MM.1S (cell line): Measurements from ENCODE around the gene ENOX1.
"Not testable (repeated sequence)": the region's sequence is repeated elsewhere in the genome, so short reads cannot be mapped to it uniquely, and the experiment has no call there.

Experiments
- DNase-seq: peaks from one replicate; pipeline ENCODE4 v3.0.0-alpha.2; 2015
- H2AFZ ChIP-seq: fragments of 300-600 bp; sonication (generic); 2 replicates; pipeline ENCODE4 v1.6.0; 2016; ENCODE audit warnings: antibody characterized with exemption, low read length
- H3F3A ChIP-seq: fragments of 300-600 bp; sonication (generic); 2 replicates; pipeline ENCODE4 v1.6.1; 2016; ENCODE audit warnings: mild to moderate bottlenecking, antibody characterized with exemption, low read length, moderate library complexity, mixed read lengths; ENCODE audit not compliant: insufficient read depth
- H3K27ac ChIP-seq: fragments of 300-600 bp; sonication (generic); 2 replicates; pipeline ENCODE4 v1.5.1; 2016; ENCODE audit warnings: mild to moderate bottlenecking, low read length
- H3K27me3 ChIP-seq: fragments of 300-600 bp; sonication (generic); replicated peaks from 2 replicates; pipeline ENCODE4 v1.6.0; 2016; ENCODE audit warnings: low read length; ENCODE audit not compliant: insufficient read depth
- H3K36me3 ChIP-seq: fragments of 300-600 bp; sonication (generic); replicated peaks from 2 replicates; pipeline ENCODE4 v1.6.1; 2016; ENCODE audit warnings: mild to moderate bottlenecking, low read length, mixed read lengths; ENCODE audit not compliant: insufficient read depth
- H3K4me1 ChIP-seq: fragments of 300-600 bp; sonication (generic); 2 replicates; pipeline ENCODE4 v1.6.1; 2016; ENCODE audit warnings: low read length, mixed read lengths
- H3K4me2 ChIP-seq: fragments of 300-600 bp; sonication (generic); 2 replicates; pipeline ENCODE4 v1.6.0; 2016; ENCODE audit warnings: low read depth, low read length
- H3K4me3 ChIP-seq: fragments of 300-600 bp; sonication (generic); 2 replicates; pipeline ENCODE4 v1.5.1; 2016; ENCODE audit warnings: low read length, mixed read lengths
- H3K79me2 ChIP-seq: fragments of 300-600 bp; sonication (generic); 2 replicates; pipeline ENCODE4 v1.6.1; 2016; ENCODE audit warnings: mixed run types, low read length, mixed read lengths
- H3K9ac ChIP-seq: fragments of 300-600 bp; sonication (generic); 2 replicates; pipeline ENCODE4 v1.6.1; 2016; ENCODE audit warnings: low read length, mixed read lengths
- H3K9me2 ChIP-seq: fragments of 300-600 bp; sonication (generic); replicated peaks from 2 replicates; pipeline ENCODE4 v1.6.1; 2016; ENCODE audit warnings: mild to moderate bottlenecking, low read length, mixed read lengths; ENCODE audit not compliant: insufficient read depth
- H3K9me3 ChIP-seq: fragments of 300-600 bp; sonication (generic); replicated peaks from 2 replicates; pipeline ENCODE4 v1.6.1; 2016; ENCODE audit warnings: mild to moderate bottlenecking, low read length, mixed read lengths; ENCODE audit not compliant: insufficient read depth
- H4K20me1 ChIP-seq: fragments of 300-600 bp; sonication (generic); 2 replicates; pipeline ENCODE4 v1.6.1; 2016; ENCODE audit warnings: mild to moderate bottlenecking, low read length, moderate library complexity, mixed read lengths; ENCODE audit not compliant: insufficient read depth
- EZH2 ChIP-seq: fragments of 300-600 bp; sonication (generic); optimal IDR thresholded peaks from 2 replicates; pipeline ENCODE3; 2017; ENCODE audit warnings: low read depth, mild to moderate bottlenecking, antibody characterized with exemption, low read length, mixed read lengths
- EZH2phosphoT487 ChIP-seq: fragments of 300-600 bp; sonication (generic); IDR thresholded peaks from 2 replicates; pipeline ENCODE4 v1.6.1; 2018; ENCODE audit warnings: antibody characterized with exemption, low read length
- TF ChIP-seq, protein P1 (sequence below): fragments of 300-600 bp; sonication (generic); IDR thresholded peaks from 2 replicates; pipeline ENCODE4 v1.5.1; 2016; ENCODE audit warnings: antibody characterized with exemption, low read length, mixed read lengths

ENOX1 gene

DNA sequence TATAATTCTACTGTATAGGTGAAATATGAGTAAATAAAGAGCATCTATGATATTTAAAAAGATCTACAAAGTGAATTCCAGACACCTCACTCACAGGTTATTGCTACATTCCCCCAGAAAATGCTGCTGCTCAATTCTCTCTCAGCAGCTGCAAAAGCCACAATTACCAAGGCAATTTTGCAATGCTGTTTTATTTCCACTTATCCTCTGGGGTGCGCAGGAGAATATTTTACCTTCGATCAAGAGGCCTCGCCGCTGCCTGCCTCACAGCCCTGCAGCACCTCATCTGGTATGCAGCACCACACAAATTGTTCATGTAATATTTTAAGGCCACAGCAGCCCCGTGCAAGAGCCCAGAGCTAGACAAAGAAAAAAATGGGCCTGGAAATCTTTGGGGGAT is 430.2 kb downstream of the ENOX1 start:
- no peak overlapping the region for H3K4me2 ChIP-seq
- no peaks in the 10 kb centered on the region for H3K27me3 ChIP-seq
- H3K9me3 ChIP-seq: no peaks in the 10 kb centered on the region
- no peaks in the 10 kb centered on the region for H4K20me1 ChIP-seq
- H3K36me3 ChIP-seq: no peaks in the 10 kb centered on the region
- peaks cover 10% of the 10 kb centered on the region for H3K4me1 ChIP-seq
- H3K27ac ChIP-seq: no peak overlapping the region
- H2AFZ ChIP-seq: no peak overlapping the region
- no peak for TF ChIP-seq EZH2phosphoT487
- TF ChIP-seq EZH2: no peak
- TF ChIP-seq, protein P1, sequence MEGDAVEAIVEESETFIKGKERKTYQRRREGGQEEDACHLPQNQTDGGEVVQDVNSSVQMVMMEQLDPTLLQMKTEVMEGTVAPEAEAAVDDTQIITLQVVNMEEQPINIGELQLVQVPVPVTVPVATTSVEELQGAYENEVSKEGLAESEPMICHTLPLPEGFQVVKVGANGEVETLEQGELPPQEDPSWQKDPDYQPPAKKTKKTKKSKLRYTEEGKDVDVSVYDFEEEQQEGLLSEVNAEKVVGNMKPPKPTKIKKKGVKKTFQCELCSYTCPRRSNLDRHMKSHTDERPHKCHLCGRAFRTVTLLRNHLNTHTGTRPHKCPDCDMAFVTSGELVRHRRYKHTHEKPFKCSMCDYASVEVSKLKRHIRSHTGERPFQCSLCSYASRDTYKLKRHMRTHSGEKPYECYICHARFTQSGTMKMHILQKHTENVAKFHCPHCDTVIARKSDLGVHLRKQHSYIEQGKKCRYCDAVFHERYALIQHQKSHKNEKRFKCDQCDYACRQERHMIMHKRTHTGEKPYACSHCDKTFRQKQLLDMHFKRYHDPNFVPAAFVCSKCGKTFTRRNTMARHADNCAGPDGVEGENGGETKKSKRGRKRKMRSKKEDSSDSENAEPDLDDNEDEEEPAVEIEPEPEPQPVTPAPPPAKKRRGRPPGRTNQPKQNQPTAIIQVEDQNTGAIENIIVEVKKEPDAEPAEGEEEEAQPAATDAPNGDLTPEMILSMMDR: no peak
- DNase-seq: no peak
- H3F3A ChIP-seq: no peaks in the 10 kb centered on the region
- H3K9ac ChIP-seq: no peak overlapping the region
- no peaks in the 10 kb centered on the region for H3K9me2 ChIP-seq
- H3K79me2 ChIP-seq: no peaks in the 10 kb centered on the region
- H3K4me3 ChIP-seq: no peak overlapping the region

DNA sequence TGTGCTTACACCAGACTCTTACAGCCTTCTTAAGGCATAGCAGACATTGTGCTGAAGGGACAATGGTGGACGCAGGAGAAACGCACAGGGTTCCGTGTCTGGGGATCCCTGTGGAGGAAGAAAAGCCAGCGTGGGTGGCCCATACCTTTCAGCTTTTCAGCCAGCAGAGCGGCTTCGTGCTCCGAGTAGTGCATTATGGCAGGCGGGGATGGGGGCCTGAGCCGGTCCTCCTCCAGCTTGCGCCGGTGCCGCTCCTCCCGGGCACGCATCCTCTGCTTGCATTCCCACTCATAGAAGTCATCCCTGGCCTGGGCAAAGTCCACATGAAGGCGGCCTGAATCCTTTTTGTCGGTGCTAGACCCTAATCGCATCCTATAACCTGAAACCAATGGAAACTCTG is 431.0 kb downstream of the ENOX1 start:
- H3F3A ChIP-seq: no peaks in the 10 kb centered on the region
- peaks cover 10% of the 10 kb centered on the region for H3K4me1 ChIP-seq
- no peak overlapping the region for H3K27ac ChIP-seq
- no peaks in the 10 kb centered on the region for H3K9me3 ChIP-seq
- no peaks in the 10 kb centered on the region for H3K36me3 ChIP-seq
- H3K4me2 ChIP-seq: no peak overlapping the region
- TF ChIP-seq EZH2 (no peak), EZH2phosphoT487 (no peak)
- TF ChIP-seq, protein P1: no peak
- no peaks in the 10 kb centered on the region for H3K9me2 ChIP-seq
- no peak for DNase-seq
- H3K9ac ChIP-seq: no peak overlapping the region
- no peak overlapping the region for H3K4me3 ChIP-seq
- no peak overlapping the region for H2AFZ ChIP-seq
- no peaks in the 10 kb centered on the region for H3K79me2 ChIP-seq
- no peaks in the 10 kb centered on the region for H4K20me1 ChIP-seq
- H3K27me3 ChIP-seq: no peaks in the 10 kb centered on the region

DNA sequence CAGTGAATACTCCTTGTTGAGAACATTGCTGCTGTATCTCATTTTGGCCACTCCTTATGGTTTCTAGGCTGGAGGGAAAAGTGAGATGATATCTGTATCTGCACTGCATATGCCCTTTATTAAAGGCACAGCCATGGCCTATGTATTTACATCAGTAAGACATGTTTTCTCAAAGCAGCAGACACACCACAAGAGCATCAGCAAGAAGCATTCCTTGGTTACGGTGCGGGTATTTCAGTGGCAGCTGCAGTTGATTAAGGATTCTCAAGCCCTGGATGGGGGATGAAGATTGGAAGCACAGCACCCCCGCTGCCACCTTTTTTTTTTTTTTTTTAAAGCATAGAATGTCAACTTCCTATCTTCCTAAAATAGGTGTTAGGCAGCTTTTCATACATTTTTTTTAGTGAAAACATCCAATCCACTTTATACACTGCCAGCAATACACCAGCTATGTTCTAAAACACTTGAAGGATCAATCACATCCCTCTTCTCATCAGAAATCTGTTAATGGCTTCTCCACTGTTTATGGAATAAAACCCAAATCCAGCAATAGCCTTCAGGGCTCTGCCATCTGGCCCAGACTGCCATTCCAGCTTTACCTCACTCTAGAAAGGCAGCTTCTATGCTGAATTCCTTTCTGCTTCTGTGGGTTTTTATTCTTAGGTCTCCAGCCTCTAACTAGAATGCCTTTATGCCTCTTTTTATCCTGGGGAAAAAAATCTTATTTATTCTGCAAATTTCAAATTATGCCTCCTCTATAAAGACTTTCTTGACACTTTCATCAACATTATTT is 432.4 kb downstream of the ENOX1 start:
- TF ChIP-seq EZH2phosphoT487: no peak
- no peak for TF ChIP-seq EZH2
- Histone ChIP-seq H3K4me3 (no peak overlapping the region), H4K20me1 (no peaks in the 10 kb centered on the region), H3K4me1 (peaks cover 18% of the 10 kb centered on the region), H3F3A (0 out of 2 replicates have a peak, but pooled peaks cover 2% of the 10 kb centered on the region), H3K9me3 (no peaks in the 10 kb centered on the region), H3K36me3 (no peaks in the 10 kb centered on the region), H3K79me2 (no peaks in the 10 kb centered on the region), H3K27ac (no peak overlapping the region), H3K9ac (no peak overlapping the region), H3K4me2 (no peak overlapping the region), H3K27me3 (no peaks in the 10 kb centered on the region), H2AFZ (no peak overlapping the region), H3K9me2 (no peaks in the 10 kb centered on the region)
- DNase-seq: no peak

DNA sequence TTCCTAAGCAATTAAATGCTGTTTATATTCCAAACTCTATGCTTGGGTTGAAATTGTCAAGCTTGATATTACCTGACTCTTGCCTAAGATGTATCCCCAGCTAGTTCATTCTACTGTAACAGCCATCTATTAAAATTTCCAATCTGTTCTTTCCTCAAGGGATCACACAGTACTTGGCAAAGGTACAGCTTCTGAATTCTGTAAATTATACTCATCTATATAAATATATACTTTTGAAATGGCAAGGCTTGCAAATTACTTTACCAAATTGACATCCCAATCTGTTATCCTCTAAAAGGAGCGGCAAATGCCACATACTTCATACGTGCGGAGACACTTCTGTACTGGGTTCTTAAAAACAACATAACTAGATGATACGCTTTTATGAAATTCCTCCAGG is 433.1 kb downstream of the ENOX1 start:
- DNase-seq: no peak
- H3K27me3 ChIP-seq: no peaks in the 10 kb centered on the region
- no peak for TF ChIP-seq EZH2phosphoT487
- no peak overlapping the region for H3K9ac ChIP-seq
- no peak overlapping the region for H3K4me2 ChIP-seq
- no peak overlapping the region for H3K27ac ChIP-seq
- H3K4me1 ChIP-seq: peaks cover 25% of the 10 kb centered on the region
- H3K79me2 ChIP-seq: no peaks in the 10 kb centered on the region
- no peak overlapping the region for H3K4me3 ChIP-seq
- no peaks in the 10 kb centered on the region for H3K36me3 ChIP-seq
- no peaks in the 10 kb centered on the region for H3K9me2 ChIP-seq
- H4K20me1 ChIP-seq: no peaks in the 10 kb centered on the region
- H2AFZ ChIP-seq: no peak overlapping the region
- 0 out of 2 replicates have a peak, but pooled peaks cover 3% of the 10 kb centered on the region for H3F3A ChIP-seq
- no peaks in the 10 kb centered on the region for H3K9me3 ChIP-seq

DNA sequence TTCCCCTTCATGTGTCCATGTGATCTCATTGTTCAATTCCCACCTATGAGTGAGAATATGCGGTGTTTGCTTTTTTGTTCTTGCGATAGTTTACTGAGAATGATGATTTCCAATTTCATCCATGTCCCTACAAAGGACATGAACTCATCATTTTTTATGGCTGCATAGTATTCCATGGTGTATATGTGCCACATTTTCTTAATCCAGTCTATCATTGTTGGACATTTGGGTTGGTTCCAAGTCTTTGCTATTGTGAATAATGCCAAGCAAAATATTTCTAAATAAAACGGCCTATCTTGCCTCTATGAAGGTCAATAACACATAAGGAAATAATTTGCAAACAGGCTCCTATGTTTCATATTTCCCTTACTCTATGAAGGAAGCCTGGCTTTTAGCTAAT is 435.2 kb downstream of the ENOX1 start:
- DNase-seq, H3K4me3 ChIP-seq, H3K9me2 ChIP-seq, H3F3A ChIP-seq, H4K20me1 ChIP-seq, H2AFZ ChIP-seq, H3K4me2 ChIP-seq, H3K36me3 ChIP-seq, H3K79me2 ChIP-seq, H3K27ac ChIP-seq, H3K9ac ChIP-seq, H3K27me3 ChIP-seq, H3K9me3 ChIP-seq: not testable (repeated sequence)
- peaks cover 33% of the 10 kb centered on the region for H3K4me1 ChIP-seq
